HCT116 (cell line): ENCODE measurements around the gene PTBP3. TPM values are rescaled to one million over a fixed set of nuclear protein-coding genes. Genes with fewer than 3 reads are reported as not detected.

ENCODE experiments used
- ATAC-seq: fragments of 200-7000 bp; cut with Tn5 transposase; 2 replicates; pipeline ENCODE4 v1.9.1; 2020; ENCODE audit warnings: mild to moderate bottlenecking, moderate library complexity
- BruUV-seq: library from RNA; stranded (reverse); fragments of 400-500 nt; replicated peaks from 2 replicates; lab custom pipeline; 2021; lab: Mats Ljungman, UMichigan
- CTCF ChIA-PET: fragments of 300-600 bp; sonication (Branson Sonifier 250); formaldehyde crosslinking; loops from one replicate; lab custom pipeline; 2021; ENCODE audit warnings: antibody characterized with exemption; lab: Charles Lee
- POLR2A ChIA-PET: fragments of 300-600, 350-600 bp; sonication (Branson Sonifier 250); formaldehyde crosslinking; loops from one replicate; lab custom pipeline; 2021; ENCODE audit warnings: antibody characterized with exemption; lab: Charles Lee
- RAD21 ChIA-PET, 2 experiments: fragments of 300-600 bp; sonication (Branson Sonifier 250); formaldehyde crosslinking; loops; one replicate each; lab custom pipeline; 2023; ENCODE audit warnings: low total read pairs in 2 of 2; ENCODE audit not compliant: uncharacterized antibody in 2 of 2, unreplicated experiment in 2 of 2, low non-redundant PET in 1 of 2; lab: Charles Lee
- DNase-seq: peaks from one replicate; pipeline ENCODE4 v3.0.0-alpha.2; 2010; ENCODE audit warnings: low read depth, low spot score
- H2AFZ ChIP-seq: fragments of 200-600 bp; shearing (Covaris generic), sonication (generic); 2 replicates; pipeline ENCODE4 v1.6.1; 2017; ENCODE audit warnings: low read depth, mixed run types, mixed read lengths, antibody characterized with exemption, low read length; ENCODE audit not compliant: poor library complexity, severe bottlenecking
- H3K27ac ChIP-seq: 2 replicates; pipeline ENCODE4 v1.5.1; 2012; ENCODE audit warnings: low read depth, low read length
- H3K27me3 ChIP-seq: fragments of 200-600 bp; sonication (generic); 2 replicates; pipeline ENCODE4 v1.6.1; 2016; ENCODE audit warnings: mixed run types, low read length, mixed read lengths; ENCODE audit not compliant: insufficient read depth
- H3K36me3 ChIP-seq, 2 experiments: fragments of 200-500 bp in 1 of 2; fragments of 200-600 bp in 1 of 2; sonication (Bioruptor generic) in 1 of 2; sonication (generic) in 1 of 2; 2 replicates each; pipeline versions ENCODE4 v1.5.1 to v1.6.1; 2014 to 2016; ENCODE audit warnings: low read length in 2 of 2, inconsistent platforms in 1 of 2, mixed read lengths in 1 of 2, mixed run types in 1 of 2; ENCODE audit not compliant: insufficient read depth in 2 of 2, control insufficient read depth in 1 of 2
- H3K4me1 ChIP-seq, 2 experiments: fragments of 200-600 bp in 1 of 2; sonication (generic) in 1 of 2; 2 replicates each; pipeline versions ENCODE4 v1.5.1 to v1.6.1; 2012 to 2017; ENCODE audit warnings: low read length in 2 of 2, inconsistent platforms in 1 of 2, mild to moderate bottlenecking in 1 of 2, mixed read lengths in 1 of 2, mixed run types in 1 of 2, moderate library complexity in 1 of 2; ENCODE audit not compliant: insufficient read depth in 2 of 2, control insufficient read depth in 1 of 2
- H3K4me2 ChIP-seq: fragments of 200-600 bp; sonication (generic); 2 replicates; pipeline ENCODE4 v1.6.1; 2017; ENCODE audit warnings: mixed run types, low read length, mixed read lengths
- H3K4me3 ChIP-seq, 2 experiments: fragments of 200-600 bp in 1 of 2; sonication (generic) in 1 of 2; replicated peaks in 1 of 2; 2 replicates each; pipeline ENCODE4 v1.5.1; 2011 to 2016; ENCODE audit warnings: low read length in 2 of 2, control low read depth in 1 of 2, low read depth in 1 of 2, mild to moderate bottlenecking in 1 of 2, mixed read lengths in 1 of 2, mixed run types in 1 of 2
- H3K79me2 ChIP-seq: fragments of 200-600 bp; sonication (generic); 2 replicates; pipeline ENCODE4 v1.6.1; 2017; ENCODE audit warnings: mild to moderate bottlenecking, mixed run types, low read length, moderate library complexity, mixed read lengths; ENCODE audit not compliant: insufficient read depth
- H3K9ac ChIP-seq: fragments of 200-600 bp; sonication (generic); 2 replicates; pipeline ENCODE4 v1.6.1; 2016; ENCODE audit warnings: low read length, mixed read lengths
- H3K9me2 ChIP-seq: fragments of 200-600 bp; sonication (generic), shearing (Covaris generic); 2 replicates; pipeline ENCODE4 v1.6.1; 2017; ENCODE audit warnings: mixed run types, mild to moderate bottlenecking, moderate library complexity; ENCODE audit not compliant: insufficient read depth
- H3K9me3 ChIP-seq, 2 experiments: fragments of 200-500 bp in 1 of 2; fragments of 200-600 bp in 1 of 2; sonication (Bioruptor generic) in 1 of 2; sonication (generic) in 1 of 2; 2 replicates each; pipeline ENCODE4 v1.6.1; 2014 to 2017; ENCODE audit warnings: low read length in 2 of 2, mixed read lengths in 2 of 2, inconsistent platforms in 1 of 2, low read depth in 1 of 2, mild to moderate bottlenecking in 1 of 2, mixed run types in 1 of 2, moderate library complexity in 1 of 2; ENCODE audit not compliant: control insufficient read depth in 1 of 2, insufficient read depth in 1 of 2
- H4K20me1 ChIP-seq: fragments of 200-600 bp; sonication (generic), shearing (Covaris generic); 2 replicates; pipeline ENCODE4 v1.6.1; 2017; ENCODE audit warnings: mixed run types, mild to moderate bottlenecking, moderate library complexity; ENCODE audit not compliant: insufficient read depth
- ATF3 ChIP-seq: IDR thresholded peaks from 2 replicates; pipeline ENCODE4 v1.6.1; 2012
- CBX3 ChIP-seq: IDR thresholded peaks from 2 replicates; pipeline ENCODE4 v1.6.1; 2012; ENCODE audit warnings: low read depth
- CEBPB ChIP-seq: IDR thresholded peaks from 2 replicates; pipeline ENCODE4 v1.6.1; 2012; ENCODE audit warnings: low read depth
- EGR1 ChIP-seq: IDR thresholded peaks from 2 replicates; pipeline ENCODE4 v1.6.1; 2012; ENCODE audit warnings: low read depth
- ELF1 ChIP-seq: IDR thresholded peaks from 2 replicates; pipeline ENCODE4 v1.6.1; 2012; ENCODE audit warnings: low read depth, borderline replicate concordance
- EZH2 ChIP-seq: fragments of 200-600 bp; sonication (generic); IDR thresholded peaks from 2 replicates; pipeline ENCODE4 v1.6.1; 2017; ENCODE audit warnings: antibody characterized with exemption, mixed run types
- EZH2phosphoT487 ChIP-seq: fragments of 200-600 bp; IDR thresholded peaks from 2 replicates; pipeline ENCODE4 v1.6.1; 2018; ENCODE audit warnings: antibody characterized with exemption, borderline replicate concordance
- FOSL1 ChIP-seq: IDR thresholded peaks from 2 replicates; pipeline ENCODE4 v1.6.1; 2012; ENCODE audit warnings: low read depth
- JUND ChIP-seq: IDR thresholded peaks from 2 replicates; pipeline ENCODE4 v1.6.1; 2012
- MAX ChIP-seq: IDR thresholded peaks from 2 replicates; pipeline ENCODE4 v1.6.1; 2012
- POLR2A ChIP-seq: IDR thresholded peaks from 2 replicates; pipeline ENCODE4 v1.7.0; 2011; ENCODE audit warnings: borderline replicate concordance; ENCODE audit not compliant: insufficient read depth, insufficient read length; ENCODE audit errors: extremely low read depth
- REST ChIP-seq: IDR thresholded peaks from 2 replicates; pipeline ENCODE4 v1.6.1; 2012; ENCODE audit warnings: low read depth
- SIN3A ChIP-seq: IDR thresholded peaks from 2 replicates; pipeline ENCODE4 v1.6.1; 2012; ENCODE audit warnings: low read depth
- SP1 ChIP-seq: IDR thresholded peaks from 2 replicates; pipeline ENCODE4 v1.6.1; 2012; ENCODE audit warnings: low read depth
- SRF ChIP-seq: IDR thresholded peaks from 2 replicates; pipeline ENCODE4 v1.6.1; 2012; ENCODE audit warnings: low read depth
- YY1 ChIP-seq: IDR thresholded peaks from 2 replicates; pipeline ENCODE4 v1.6.1; 2011; ENCODE audit warnings: low read length, low read depth, moderate library complexity, mild to moderate bottlenecking; ENCODE audit not compliant: insufficient replicate concordance; ENCODE audit errors: extremely low read depth
- ZBTB33 ChIP-seq: IDR thresholded peaks from 2 replicates; pipeline ENCODE4 v1.6.1; 2011; ENCODE audit warnings: mild to moderate bottlenecking, low read length, moderate library complexity; ENCODE audit not compliant: insufficient replicate concordance; ENCODE audit errors: extremely low read depth
- ZFX ChIP-seq: fragments of 450-650 bp; IDR thresholded peaks from 2 replicates; pipeline ENCODE4 v1.6.1; 2017
- ZNF274 ChIP-seq: fragments of 200-500 bp; sonication (Bioruptor generic); IDR thresholded peaks from 2 replicates; pipeline ENCODE4 v1.6.1; 2014; ENCODE audit warnings: mild to moderate bottlenecking, low read depth, low read length, inconsistent platforms
- intact Hi-C: fragments of 100-400 bp; cut with micrococcal nuclease; formaldehyde crosslinking; loops from 2 replicates; pipeline ENCODE4 v1.10.0; 2022
- total RNA-seq: library from RNA; stranded (reverse); gene quantifications from one replicate; pipeline ENCODE4 v1.2.1, GENCODE V29; 2021; ENCODE audit not compliant: unreplicated experiment

The PTBP3 gene
- total RNA-seq, 1 experiment from 2014 or later, result 102 TPM

- TF ChIP-seq POLR2A, result no peak
- no peak for TF ChIP-seq SIN3A
- no peak for TF ChIP-seq SP1
- TF ChIP-seq YY1, result no peak
- TF ChIP-seq EZH2phosphoT487, result no peak
- TF ChIP-seq FOSL1, result no peak
- TF ChIP-seq EZH2, result no peak
Observed at GRCh38 chr9:112233769-112234168, 99.7 kb downstream of the PTBP3 start (continued).

GRCh38 chr9:112232233-112232632, 101.2 kb downstream of the PTBP3 start:
- POLR2A ChIA-PET, result no interaction called here
- H3K4me1 ChIP-seq, result no peaks in the 10 kb centered on the region
- CTCF ChIA-PET, result no interaction called here
- RAD21 ChIA-PET, result no interaction called here
- no peaks in the 10 kb centered on the region for H3K79me2 ChIP-seq
- no peaks in the 10 kb centered on the region for H3K9me2 ChIP-seq
- H3K4me2 ChIP-seq, result no peak overlapping the region
- peaks cover 4% of the 10 kb centered on the region in 2 experiments; a peak in 1 of 4 replicates for H3K36me3 ChIP-seq
- H3K9me3 ChIP-seq, result no peaks in the 10 kb centered on the region
- no peak for DNase-seq
- no peak for ATAC-seq
- H2AFZ ChIP-seq, result no peak overlapping the region
- H3K9ac ChIP-seq, result no peak overlapping the region
- no peak overlapping the region for H3K4me3 ChIP-seq
- no peaks in the 10 kb centered on the region for H4K20me1 ChIP-seq
- BruUV-seq, result no TSS peak
- no peaks in the 10 kb centered on the region for H3K27me3 ChIP-seq
- no peak overlapping the region for H3K27ac ChIP-seq
- intact Hi-C loops, result no loop called here
- TF ChIP-seq SRF, result no peak
- no peak for TF ChIP-seq ZBTB33
- no peak for TF ChIP-seq MAX
- no peak for TF ChIP-seq ELF1
- TF ChIP-seq POLR2A, result no peak
- no peak for TF ChIP-seq EZH2
- no peak for TF ChIP-seq YY1
- no peak for TF ChIP-seq ZFX
- TF ChIP-seq ZNF274, result no peak
- no peak for TF ChIP-seq FOSL1
- no peak for TF ChIP-seq CBX3
- no peak for TF ChIP-seq CEBPB
- TF ChIP-seq EZH2phosphoT487, result no peak
- TF ChIP-seq EGR1, result no peak
- no peak for TF ChIP-seq SP1
- no peak for TF ChIP-seq ATF3
- TF ChIP-seq JUND, result no peak
- TF ChIP-seq REST, result no peak
